Kidney epithelial cell (primary cell): Measurements from ENCODE around the gene LRRC52. TPM values are rescaled to one million over a fixed set of nuclear protein-coding genes. Genes with fewer than 3 reads are reported as not detected.
A peak's percentile ranks its signal among the peaks of the same experiment; 100 is the strongest.
"Not testable (repeated sequence)": the region's sequence is repeated elsewhere in the genome, so short reads cannot be mapped to it uniquely, and the experiment has no call there.

Source experiments
- DNase-seq: peaks from one replicate; pipeline ENCODE4 v3.0.0-alpha.2; 2010; ENCODE audit warnings: low read depth
- H3K27me3 ChIP-seq: 2 replicates; pipeline ENCODE4 v1.6.0; 2011; ENCODE audit warnings: low read length; ENCODE audit not compliant: control insufficient read depth, insufficient read depth
- H3K36me3 ChIP-seq: 2 replicates; pipeline ENCODE4 v1.5.1; 2011; ENCODE audit warnings: low read length; ENCODE audit not compliant: control insufficient read depth, insufficient read depth
- H3K4me3 ChIP-seq: 2 replicates; pipeline ENCODE4 v1.5.1; 2011; ENCODE audit warnings: low read depth, mild to moderate bottlenecking, control low read depth, low read length
- total RNA-seq: library from RNA; depleted of rRNA; stranded (reverse); fragments of >200 nt; gene quantifications from 2 replicates; pipeline ENCODE4 v1.2.3, GENCODE V29; 2015
- TF ChIP-seq, protein P1 (sequence below): IDR thresholded peaks from 2 replicates; pipeline ENCODE4 v1.5.1; 2011; ENCODE audit warnings: mild to moderate bottlenecking, moderate library complexity, low read length, control low read depth, inconsistent platforms; ENCODE audit not compliant: insufficient read depth, poor library complexity, severe bottlenecking

The LRRC52 gene
- total RNA-seq, 1 donor from 2014 or later = not detected

DNA sequence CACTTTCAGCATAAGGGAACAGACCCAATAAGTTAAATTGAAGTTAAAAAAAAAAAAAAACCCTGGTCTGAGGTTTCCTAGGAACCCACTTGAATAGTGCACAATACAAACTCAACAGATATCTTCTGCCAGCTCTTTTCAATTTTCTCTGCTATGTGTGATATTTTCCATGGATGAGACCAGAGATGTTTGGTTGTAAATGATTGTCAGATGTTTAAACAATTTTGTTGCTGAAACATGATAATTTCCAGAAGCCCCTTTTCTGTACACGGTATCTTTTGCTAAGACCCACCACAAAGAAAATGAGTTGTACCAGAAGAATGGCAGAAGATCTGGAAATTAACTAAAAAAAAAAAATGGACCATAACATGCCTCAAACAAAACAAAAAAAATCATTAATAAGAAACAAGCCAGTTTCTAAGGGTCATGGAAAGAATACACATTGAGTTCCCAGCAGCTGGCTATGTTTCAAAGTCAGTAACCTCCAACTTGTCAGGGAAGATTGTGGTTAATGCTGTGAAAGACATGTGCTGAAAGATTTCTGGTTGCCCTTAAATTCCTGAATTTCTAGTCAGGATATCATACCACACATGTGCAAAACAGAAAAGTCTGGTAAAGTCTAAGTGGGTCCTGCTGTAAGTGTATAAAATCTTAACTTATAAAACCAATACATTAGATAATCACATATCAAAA, 51.6 kb downstream of the LRRC52 start:
- TF ChIP-seq, protein P1, sequence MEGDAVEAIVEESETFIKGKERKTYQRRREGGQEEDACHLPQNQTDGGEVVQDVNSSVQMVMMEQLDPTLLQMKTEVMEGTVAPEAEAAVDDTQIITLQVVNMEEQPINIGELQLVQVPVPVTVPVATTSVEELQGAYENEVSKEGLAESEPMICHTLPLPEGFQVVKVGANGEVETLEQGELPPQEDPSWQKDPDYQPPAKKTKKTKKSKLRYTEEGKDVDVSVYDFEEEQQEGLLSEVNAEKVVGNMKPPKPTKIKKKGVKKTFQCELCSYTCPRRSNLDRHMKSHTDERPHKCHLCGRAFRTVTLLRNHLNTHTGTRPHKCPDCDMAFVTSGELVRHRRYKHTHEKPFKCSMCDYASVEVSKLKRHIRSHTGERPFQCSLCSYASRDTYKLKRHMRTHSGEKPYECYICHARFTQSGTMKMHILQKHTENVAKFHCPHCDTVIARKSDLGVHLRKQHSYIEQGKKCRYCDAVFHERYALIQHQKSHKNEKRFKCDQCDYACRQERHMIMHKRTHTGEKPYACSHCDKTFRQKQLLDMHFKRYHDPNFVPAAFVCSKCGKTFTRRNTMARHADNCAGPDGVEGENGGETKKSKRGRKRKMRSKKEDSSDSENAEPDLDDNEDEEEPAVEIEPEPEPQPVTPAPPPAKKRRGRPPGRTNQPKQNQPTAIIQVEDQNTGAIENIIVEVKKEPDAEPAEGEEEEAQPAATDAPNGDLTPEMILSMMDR = no peak
- no peaks in the 10 kb centered on the region for H3K36me3 ChIP-seq
- no peak for DNase-seq
- H3K4me3 ChIP-seq = no peak overlapping the region
- H3K27me3 ChIP-seq = peaks cover 3% of the 10 kb centered on the region

DNA sequence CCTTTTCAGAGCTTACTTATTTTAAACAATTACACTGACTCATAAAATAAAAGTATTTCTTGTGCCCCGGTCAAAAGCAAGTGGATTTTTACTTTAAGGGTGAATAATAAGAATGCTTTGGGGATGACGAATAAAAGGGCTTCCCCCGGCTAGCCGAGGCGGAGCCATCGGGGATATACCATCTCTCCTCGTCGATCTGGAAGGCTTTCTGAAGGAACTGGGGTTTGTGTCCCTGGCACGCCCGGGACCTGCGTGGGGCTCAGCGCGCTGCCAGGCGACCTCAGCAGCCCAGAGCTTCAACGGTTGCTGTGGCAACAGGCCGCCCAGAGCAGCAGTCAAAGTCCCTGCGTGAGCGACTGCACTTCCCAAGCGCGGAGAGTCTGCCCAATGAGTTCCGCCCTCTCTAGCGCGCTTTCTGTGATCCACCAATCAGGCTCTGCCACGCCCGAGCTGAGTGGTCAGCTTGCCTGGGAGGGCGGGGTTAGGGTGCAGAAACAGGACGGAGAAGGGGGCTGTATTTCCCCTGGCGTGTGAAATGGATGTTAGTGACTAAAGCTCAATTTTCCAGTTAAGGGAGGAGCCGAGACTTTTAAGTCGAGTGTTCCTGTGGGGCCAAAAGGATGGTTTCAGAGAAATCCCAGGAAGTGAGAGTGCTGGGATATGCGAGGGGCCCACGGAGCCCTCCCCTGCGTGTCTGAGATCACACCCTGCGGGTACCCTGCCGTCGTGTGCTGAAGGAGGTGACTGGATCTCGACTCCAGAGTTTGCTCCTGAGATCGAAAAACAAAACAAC, 54.3 kb downstream of the LRRC52 start:
- TF ChIP-seq, protein P1 = no peak
- Histone ChIP-seq H3K4me3 (peak overlapping the region; percentile 57), H3K27me3 (peaks cover 3% of the 10 kb centered on the region), H3K36me3 (no peaks in the 10 kb centered on the region)
- peak; percentile 89 for DNase-seq

GRCh38 chr1:165598676-165599059, 54.9 kb downstream of the LRRC52 start:
- Histone ChIP-seq H3K36me3 (no peaks in the 10 kb centered on the region), H3K27me3 (no peaks in the 10 kb centered on the region), H3K4me3 (peak overlapping the region; percentile 57)
- no peak for DNase-seq
- TF ChIP-seq, protein P1 = no peak

- no peak for DNase-seq
- Histone ChIP-seq H3K27me3 (peaks cover 2% of the 10 kb centered on the region), H3K4me3 (no peak overlapping the region), H3K36me3 (no peaks in the 10 kb centered on the region)
- TF ChIP-seq, protein P1 = no peak
These were observed 57.0 kb downstream of the LRRC52 start for GRCh38 chr1:165600793-165601192.

- TF ChIP-seq, protein P1 = no peak
- DNase-seq = no peak
- Histone ChIP-seq H3K27me3 (peaks cover 2% of the 10 kb centered on the region), H3K36me3 (no peaks in the 10 kb centered on the region), H3K4me3 (no peak overlapping the region)
These were observed 60.0 kb downstream of the LRRC52 start for GRCh38 chr1:165603810-165604209.

- TF ChIP-seq, protein P1 = no peak
- no peaks in the 10 kb centered on the region for H3K36me3 ChIP-seq
- DNase-seq = no peak
- peaks cover 2% of the 10 kb centered on the region for H3K27me3 ChIP-seq
- H3K4me3 ChIP-seq = no peak overlapping the region
These were observed 61.4 kb downstream of the LRRC52 start for GRCh38 chr1:165605246-165605645.

- not testable (repeated sequence) for H3K4me3 ChIP-seq, H3K36me3 ChIP-seq, H3K27me3 ChIP-seq
- DNase-seq = peak; percentile 31
These were observed 62.9 kb downstream of the LRRC52 start for GRCh38 chr1:165606676-165607075.
